ENCODE data around the gene KIF1B. TPM values are rescaled to one million over a fixed set of nuclear protein-coding genes. Genes with fewer than 3 reads are reported as not detected.
"Not testable (repeated sequence)": the region's sequence is repeated elsewhere in the genome, so short reads cannot be mapped to it uniquely, and the experiment has no call there.

KIF1B gene
- total and polyA plus RNA-seq, 10 donors, result 1.6 to 53.5 (median 34.5) TPM

GRCh38 chr1:10213186-10213705 is 2.9 kb downstream of the KIF1B start:
- no peaks in the 10 kb centered on the region for H3K36me3 ChIP-seq
- intact Hi-C loops (cut with DNase I; ENCODE audit: low total_unique reads), result no loop called here
- TF ChIP-seq, protein P1, sequence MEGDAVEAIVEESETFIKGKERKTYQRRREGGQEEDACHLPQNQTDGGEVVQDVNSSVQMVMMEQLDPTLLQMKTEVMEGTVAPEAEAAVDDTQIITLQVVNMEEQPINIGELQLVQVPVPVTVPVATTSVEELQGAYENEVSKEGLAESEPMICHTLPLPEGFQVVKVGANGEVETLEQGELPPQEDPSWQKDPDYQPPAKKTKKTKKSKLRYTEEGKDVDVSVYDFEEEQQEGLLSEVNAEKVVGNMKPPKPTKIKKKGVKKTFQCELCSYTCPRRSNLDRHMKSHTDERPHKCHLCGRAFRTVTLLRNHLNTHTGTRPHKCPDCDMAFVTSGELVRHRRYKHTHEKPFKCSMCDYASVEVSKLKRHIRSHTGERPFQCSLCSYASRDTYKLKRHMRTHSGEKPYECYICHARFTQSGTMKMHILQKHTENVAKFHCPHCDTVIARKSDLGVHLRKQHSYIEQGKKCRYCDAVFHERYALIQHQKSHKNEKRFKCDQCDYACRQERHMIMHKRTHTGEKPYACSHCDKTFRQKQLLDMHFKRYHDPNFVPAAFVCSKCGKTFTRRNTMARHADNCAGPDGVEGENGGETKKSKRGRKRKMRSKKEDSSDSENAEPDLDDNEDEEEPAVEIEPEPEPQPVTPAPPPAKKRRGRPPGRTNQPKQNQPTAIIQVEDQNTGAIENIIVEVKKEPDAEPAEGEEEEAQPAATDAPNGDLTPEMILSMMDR (IDR thresholded peaks at IDR 0.05 in 8 of 11, conservative IDR thresholded peaks at IDR 0.05 in 3 of 11), result no peak
- TF ChIP-seq POLR2AphosphoS5 (IDR thresholded peaks at IDR 0.05) (no peak), POLR2A (IDR thresholded peaks at IDR 0.05) (no peak)
- no peak for DNase-seq
- no peak overlapping the region for H3K4me3 ChIP-seq
- no peaks in the 10 kb centered on the region for H3K27me3 ChIP-seq (replicated peaks in 1 of 7)
- peaks cover 6 to 83% (median 61%) of the 10 kb centered on the region in 6 donors for H3K4me1 ChIP-seq
- WGBS, 5 donors, result 65 to 80% (median 77%) methylated on average over 3 of the region's 3 CpGs
- no peaks in the 10 kb centered on the region for H3K9me3 ChIP-seq
- peak overlapping the region in 5 of 8 donors; percentile 20 to 40 (median 29) for H3K27ac ChIP-seq

DNA sequence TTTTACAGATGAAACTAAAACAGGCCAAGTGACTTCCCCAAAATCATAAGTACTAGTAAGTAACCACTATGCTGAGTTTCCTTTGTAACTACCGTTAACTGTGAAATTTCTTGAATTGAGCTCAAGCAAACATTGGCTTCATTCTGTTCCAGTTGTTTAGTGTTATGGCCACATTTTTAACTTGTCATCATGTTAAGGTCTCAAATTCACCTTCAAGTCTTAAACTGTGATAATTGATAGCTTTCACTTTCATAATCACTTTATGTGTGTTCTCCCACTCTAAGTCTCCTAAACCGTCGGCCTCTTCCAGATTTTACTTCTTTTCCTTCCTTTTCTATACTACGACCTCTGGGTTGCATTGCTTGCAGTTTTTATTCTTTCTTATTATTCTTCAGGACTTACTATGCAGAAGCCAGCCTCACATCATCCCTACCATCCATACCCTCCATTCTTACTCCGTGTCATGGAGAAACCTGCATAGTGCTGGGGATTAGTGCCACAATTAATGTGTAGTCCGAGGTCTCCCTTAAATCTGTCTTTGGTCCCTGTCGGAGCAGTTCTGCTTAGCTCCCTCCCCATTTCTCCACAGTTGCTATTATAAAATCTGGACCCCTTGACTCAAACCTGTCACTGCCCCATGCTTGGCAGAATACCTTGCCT is 5.8 kb downstream of the KIF1B start:
- H3K4me1 ChIP-seq, result peaks cover 0 to 87% (median 54%) of the 10 kb centered on the region in 6 donors
- TF ChIP-seq POLR2A (IDR thresholded peaks at IDR 0.05) (no peak), POLR2AphosphoS5 (IDR thresholded peaks at IDR 0.05) (no peak)
- TF ChIP-seq, protein P1 (IDR thresholded peaks at IDR 0.05 in 8 of 11, conservative IDR thresholded peaks at IDR 0.05 in 3 of 11), result no peak

GRCh38 chr1:10217748-10218441 is 7.5 kb downstream of the KIF1B start:
- peak; percentile 27 for DNase-seq
- peak overlapping the region in 4 of 8 donors; percentile 16 to 44 (median 22) for H3K27ac ChIP-seq
- WGBS, 5 donors, result 52 to 76% (median 68%) methylated on average over 5 of the region's 5 CpGs
- no peak overlapping the region for H3K4me3 ChIP-seq
- H3K36me3 ChIP-seq, result no peaks in the 10 kb centered on the region
- H3K27me3 ChIP-seq (replicated peaks in 1 of 7), result no peaks in the 10 kb centered on the region
- H3K4me1 ChIP-seq, result peaks cover 0 to 85% (median 41%) of the 10 kb centered on the region in 6 donors
- no peaks in the 10 kb centered on the region for H3K9me3 ChIP-seq
- intact Hi-C loops (cut with DNase I; ENCODE audit: low total_unique reads), result no loop called here
- no peak for TF ChIP-seq POLR2A (IDR thresholded peaks at IDR 0.05)
- no peak for TF ChIP-seq POLR2AphosphoS5 (IDR thresholded peaks at IDR 0.05)
- TF ChIP-seq, protein P1 (IDR thresholded peaks at IDR 0.05 in 8 of 11, conservative IDR thresholded peaks at IDR 0.05 in 3 of 11), result no peak

More for the DNA sequence above, 5.8 kb downstream of the KIF1B start:
- Histone ChIP-seq H3K4me3 (peak overlapping the region in 2 of 8 donors; percentile 10 to 13), H3K27me3 (replicated peaks in 1 of 7) (no peaks in the 10 kb centered on the region), H3K9me3 (no peaks in the 10 kb centered on the region), H3K36me3 (no peaks in the 10 kb centered on the region), H3K27ac (peak overlapping the region in 6 of 8 donors; percentile 1 to 66 (median 46))
- 30 to 56% (median 46%) methylated on average over 7 of the region's 7 CpGs for WGBS, 5 donors
- DNase-seq, result no peak
- intact Hi-C loops (cut with DNase I; ENCODE audit: low total_unique reads), result no loop called here

- Histone ChIP-seq H3K9me3 (no peaks in the 10 kb centered on the region), H3K27me3 (replicated peaks in 1 of 7) (no peaks in the 10 kb centered on the region), H3K4me1 (peaks cover 0 to 69% (median 37%) of the 10 kb centered on the region in 6 donors), H3K27ac (no peak overlapping the region), H3K4me3 (no peak overlapping the region), H3K36me3 (no peaks in the 10 kb centered on the region)
- intact Hi-C loops (cut with DNase I; ENCODE audit: low total_unique reads), result no loop called here
- no peak for TF ChIP-seq POLR2A (IDR thresholded peaks at IDR 0.05)
- TF ChIP-seq, protein P1 (IDR thresholded peaks at IDR 0.05 in 8 of 11, conservative IDR thresholded peaks at IDR 0.05 in 3 of 11), result no peak
- TF ChIP-seq POLR2AphosphoS5 (IDR thresholded peaks at IDR 0.05), result no peak
- no peak for DNase-seq
Measured at GRCh38 chr1:10220200-10220599, 9.8 kb downstream of the KIF1B start.

GRCh38 chr1:10220657-10221056 is 10.3 kb downstream of the KIF1B start:
- H3K4me1 ChIP-seq, result peaks cover 0 to 66% (median 35%) of the 10 kb centered on the region in 6 donors
- H3K4me3 ChIP-seq; H3K36me3 ChIP-seq; H3K27me3 ChIP-seq (replicated peaks in 1 of 7); intact Hi-C loops (cut with DNase I; ENCODE audit: low total_unique reads); H3K9me3 ChIP-seq; H3K27ac ChIP-seq; DNase-seq: not testable (repeated sequence)
- 89 to 95% (median 93%) methylated on average over 6 of the region's 6 CpGs for WGBS, 5 donors
